HepG2 (cell line): ENCODE results near the gene MORF4L2. TPM values are rescaled to one million over a fixed set of nuclear protein-coding genes. Genes with fewer than 3 reads are reported as not detected.
A peak's percentile ranks its signal among the peaks of the same experiment; 100 is the strongest.

Source experiments
- ARHGAP35 ChIP-seq: sonication (generic); formaldehyde crosslinking; IDR thresholded peaks from 2 replicates; pipeline ENCODE4 v1.9.0; 2022; ENCODE audit warnings: mild to moderate bottlenecking, inconsistent platforms, moderate library complexity, missing genetic modification reagents, borderline replicate concordance
- ARID4A ChIP-seq: sonication (generic); formaldehyde crosslinking; IDR thresholded peaks from 2 replicates; pipeline ENCODE4 v1.5.0; 2020; ENCODE audit warnings: mild to moderate bottlenecking, missing genetic modification reagents, borderline replicate concordance
- ATF7-NPFF ChIP-seq: sonication (generic); formaldehyde crosslinking; IDR thresholded peaks from 2 replicates; pipeline ENCODE4 v1.8.1; 2023; ENCODE audit warnings: mild to moderate bottlenecking, low read depth, missing genetic modification reagents, moderate library complexity
- HMGXB3 ChIP-seq: sonication (generic); formaldehyde crosslinking; IDR thresholded peaks from 2 replicates; pipeline ENCODE4 v1.4.0; 2020; ENCODE audit warnings: missing genetic modification reagents, borderline replicate concordance
- NFRKB ChIP-seq: fragments of 450-650 bp; IDR thresholded peaks from 2 replicates; pipeline ENCODE4 v1.6.1; 2017
- NR2C2 ChIP-seq: sonication (generic); formaldehyde crosslinking; IDR thresholded peaks from 2 replicates; pipeline ENCODE4 v1.4.0; 2020; ENCODE audit warnings: missing genetic modification reagents, mild to moderate bottlenecking, moderate library complexity, borderline replicate concordance
- REPIN1 ChIP-seq: sonication (generic); formaldehyde crosslinking; IDR thresholded peaks from 2 replicates; pipeline ENCODE4 v1.8.0; 2022; ENCODE audit warnings: missing genetic modification reagents, low read depth, mild to moderate bottlenecking, borderline replicate concordance
- RFX5 ChIP-seq: IDR thresholded peaks from 2 replicates; pipeline ENCODE4 v1.6.1; 2011; ENCODE audit warnings: low read depth, low read length, improper control_type of control experiment
- SALL1 ChIP-seq: sonication (generic); formaldehyde crosslinking; IDR thresholded peaks from 2 replicates; pipeline ENCODE4 v1.8.0; 2022; ENCODE audit warnings: mild to moderate bottlenecking, missing genetic modification reagents
- WIZ ChIP-seq: sonication (generic); formaldehyde crosslinking; IDR thresholded peaks from 2 replicates; pipeline ENCODE4 v1.5.1; 2020; ENCODE audit warnings: mild to moderate bottlenecking, missing genetic modification reagents
- ZBTB44 ChIP-seq: sonication (generic); formaldehyde crosslinking; IDR thresholded peaks from 2 replicates; pipeline ENCODE4 v1.4.0; 2020; ENCODE audit warnings: missing genetic modification reagents
- ZMAT3 ChIP-seq: sonication (generic); formaldehyde crosslinking; conservative IDR thresholded peaks from 2 replicates; pipeline ENCODE4 v1.7.0; 2021; ENCODE audit warnings: missing genetic modification reagents
- ZNF3 ChIP-seq: IDR thresholded peaks from 2 replicates; pipeline ENCODE4 v1.7.0; 2017; ENCODE audit warnings: inconsistent platforms
- ZNF326 ChIP-seq: sonication (generic); formaldehyde crosslinking; IDR thresholded peaks from 2 replicates; pipeline ENCODE4 v1.4.0; 2020; ENCODE audit warnings: missing genetic modification reagents, borderline replicate concordance
- ZNF350 ChIP-seq: sonication (generic); formaldehyde crosslinking; IDR thresholded peaks from 2 replicates; pipeline ENCODE4 v1.4.0; 2020; ENCODE audit warnings: mild to moderate bottlenecking, low read depth, missing genetic modification reagents, borderline replicate concordance
- ZNF496 ChIP-seq: sonication (generic); formaldehyde crosslinking; IDR thresholded peaks from 2 replicates; pipeline ENCODE4 v1.8.1; 2023; ENCODE audit warnings: mild to moderate bottlenecking, moderate library complexity, missing genetic modification reagents; ENCODE audit not compliant: insufficient replicate concordance
- ZNF501 ChIP-seq: sonication (generic); formaldehyde crosslinking; IDR thresholded peaks from 2 replicates; pipeline ENCODE4 v1.5.1; 2020; ENCODE audit warnings: mild to moderate bottlenecking, moderate library complexity, missing genetic modification reagents
- ZNF660 ChIP-seq: sonication (generic); formaldehyde crosslinking; IDR thresholded peaks from 2 replicates; pipeline ENCODE4 v1.5.1; 2020; ENCODE audit warnings: mild to moderate bottlenecking, low read depth, missing genetic modification reagents, borderline replicate concordance
- ZSCAN30 ChIP-seq: sonication (generic); formaldehyde crosslinking; IDR thresholded peaks from 2 replicates; pipeline ENCODE4 v1.5.0; 2020; ENCODE audit warnings: mild to moderate bottlenecking, missing genetic modification reagents
- polyA plus RNA-seq, 8 experiments: library from polyadenylated mRNA; depleted of rRNA in 3 of 8; stranded (reverse) in 7 of 8; unstranded in 1 of 8; fragments of >200 nt; fragmentation: Illumina TruSeq in 4 of 8; extraction: Trizol in 4 of 8; gene quantifications; 2 replicates each; pipeline versions ENCODE4 v1.2.1 to v1.2.3, GENCODE V29; 2011 to 2016; ENCODE audit warnings: low read depth in 4 of 8, missing spikeins in 1 of 8, mixed read lengths in 1 of 8; ENCODE audit not compliant: insufficient read depth in 1 of 8
- total RNA-seq, 5 experiments: library from RNA; depleted of rRNA; stranded (reverse); fragments of >200 nt; fragmentation: Illumina TruSeq; extraction: Trizol; gene quantifications; 2 replicates each; pipeline ENCODE4 v1.2.3, GENCODE V29; 2016; ENCODE audit warnings: low read depth in 1 of 5

Gene MORF4L2
- total and polyA plus RNA-seq, 2 of the 13 experiments (the other 11 are each of a cell fraction or from before 2014, with no cell fraction given), result 358 to 469 TPM

GRCh38 chrX:103686199-103687072 is at the start of gene MORF4L2 (continued):
- no peak for TF ChIP-seq ZNF496 (CRISPR knock-in tag)
- TF ChIP-seq ZNF3, result no peak
- peak; percentile 40; the same call in 1 of the 2 replicates for TF ChIP-seq ARID4A (CRISPR knock-in tag)
- TF ChIP-seq NR2C2 (CRISPR knock-in tag), result no peak
- no peak for TF ChIP-seq ATF7-NPFF (CRISPR knock-in tag)
- no peak for TF ChIP-seq ZBTB44 (CRISPR knock-in tag)
- peak; percentile 99 for TF ChIP-seq HMGXB3 (CRISPR knock-in tag)
- peak; percentile 21; the same call in 1 of the 2 replicates for TF ChIP-seq ZNF501 (CRISPR knock-in tag)
- no peak for TF ChIP-seq REPIN1 (CRISPR knock-in tag)
- TF ChIP-seq NFRKB, result peak; percentile 63
- no peak for TF ChIP-seq WIZ
- no peak for TF ChIP-seq ZNF660 (CRISPR knock-in tag)
- no peak for TF ChIP-seq SALL1
- TF ChIP-seq ZNF326 (CRISPR knock-in tag), result no peak
- no peak; the same call in 1 of the 2 replicates for TF ChIP-seq ZNF350 (CRISPR knock-in tag)
- no peak for TF ChIP-seq ARHGAP35 (CRISPR knock-in tag)
- no peak for TF ChIP-seq ZMAT3 (CRISPR knock-in tag)
- no peak for TF ChIP-seq ZSCAN30 (CRISPR knock-in tag)
- TF ChIP-seq RFX5, result peak; percentile 84
